ENCODE data around the gene LAMTOR2.

Gene LAMTOR2

GRCh38 chr1:156099282-156099681 is 44.7 kb downstream of the LAMTOR2 start:
- no peak for DNase-seq

- DNase-seq = no peak
Observed at GRCh38 chr1:156100205-156100995, 45.8 kb downstream of the LAMTOR2 start.

DNA sequence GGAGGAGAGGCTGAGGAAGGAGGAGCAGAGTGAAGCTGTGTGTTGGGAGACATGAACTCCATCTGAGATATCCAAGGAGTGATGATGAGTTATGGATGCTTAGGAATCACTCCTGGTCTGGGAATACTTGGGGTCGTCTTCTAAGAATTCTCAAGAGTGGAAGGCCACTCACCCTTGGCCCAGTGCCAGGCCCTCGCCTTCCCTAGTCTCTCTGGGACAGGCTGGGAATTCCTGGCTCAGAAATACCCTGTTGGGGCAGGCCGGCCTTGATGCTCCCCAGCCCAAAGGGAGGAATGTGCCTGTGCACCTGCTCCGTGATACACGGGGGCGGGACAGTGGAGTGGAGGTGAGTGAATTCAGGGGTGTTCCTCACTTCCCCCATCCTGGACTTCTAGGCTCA is 47.3 kb downstream of the LAMTOR2 start:
- DNase-seq = no peak

DNA sequence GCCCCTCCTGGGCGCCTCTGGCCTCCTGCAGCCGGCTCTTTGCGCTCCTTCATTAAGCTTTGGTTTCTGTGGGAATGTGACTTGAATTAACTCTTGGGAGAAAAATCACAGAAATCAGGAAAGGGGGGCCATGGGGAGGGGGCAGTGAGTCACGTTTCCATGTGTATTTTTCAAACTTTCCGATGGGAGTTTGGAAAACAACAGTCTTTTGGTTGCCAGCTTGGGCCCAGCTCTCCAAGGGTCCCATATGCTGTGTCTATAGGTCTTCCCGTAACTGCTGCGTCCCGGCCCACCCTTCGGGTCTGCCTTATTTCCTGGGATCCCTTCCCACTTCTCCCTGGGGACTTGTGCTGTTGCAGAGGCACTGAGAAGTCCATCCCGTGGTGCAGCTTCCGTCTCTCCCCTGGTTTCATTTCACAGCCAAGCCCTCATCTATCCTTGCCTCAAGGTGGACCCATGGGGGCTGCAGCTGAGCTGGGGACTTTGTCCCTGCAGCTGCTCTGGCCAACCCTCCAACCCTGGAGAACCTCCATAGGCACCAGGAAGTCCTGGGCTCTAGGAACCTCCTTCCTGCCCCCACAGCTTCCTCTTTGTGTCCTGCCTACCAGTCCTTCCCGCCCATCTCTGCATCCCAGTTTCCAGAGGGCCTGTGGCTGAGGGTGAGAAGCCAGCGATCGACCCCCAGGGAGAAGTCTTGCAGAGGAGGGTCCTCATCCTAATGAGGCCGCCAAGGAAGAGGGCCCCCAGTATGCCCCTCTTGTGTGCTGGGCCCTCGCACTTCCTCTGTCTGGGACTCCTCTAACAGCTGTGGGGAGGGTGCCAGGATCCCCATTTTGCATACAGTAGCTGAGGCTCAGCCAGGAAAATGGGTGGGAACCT is 48.3 kb downstream of the LAMTOR2 start:
- no peak for DNase-seq

- no peak for DNase-seq
Observed at GRCh38 chr1:156103521-156103947, 49.0 kb downstream of the LAMTOR2 start.

DNA sequence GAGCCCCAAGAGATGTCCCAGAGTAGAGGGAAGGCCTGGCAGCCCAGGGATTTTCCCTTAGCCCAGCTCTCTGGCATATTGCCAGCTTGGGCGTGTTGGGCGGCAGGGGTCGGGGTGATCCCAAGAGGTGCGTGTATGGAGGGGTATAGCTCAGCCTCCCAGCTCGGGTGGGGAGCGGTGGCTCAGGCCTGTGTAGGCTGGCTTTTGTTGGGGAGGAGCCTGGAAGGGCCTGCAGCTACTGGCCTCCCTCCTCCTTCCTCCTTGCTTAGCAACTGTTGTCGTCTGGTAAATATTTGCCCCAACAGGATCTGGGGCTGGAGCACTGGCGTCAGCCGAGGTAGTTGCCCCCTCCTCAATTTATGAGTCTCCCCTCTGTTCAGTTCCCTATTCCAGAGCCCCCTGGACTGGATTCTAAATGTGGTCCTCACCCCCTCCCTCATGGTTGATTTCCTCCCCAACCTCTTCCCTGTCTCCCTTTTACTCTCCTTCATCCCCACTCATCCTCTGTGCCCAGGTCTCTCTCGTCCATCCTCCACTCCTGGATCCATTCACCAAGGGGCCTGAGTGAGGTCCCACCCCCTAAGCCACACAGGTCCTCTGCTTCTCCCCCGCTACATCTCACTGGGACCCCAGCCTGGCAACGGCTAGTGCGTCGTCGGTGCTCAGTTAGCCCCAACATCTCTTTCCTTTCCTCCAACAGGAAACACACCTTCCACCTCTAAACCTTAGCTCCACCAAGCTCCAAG is 49.7 kb downstream of the LAMTOR2 start:
- no peak for DNase-seq

DNA sequence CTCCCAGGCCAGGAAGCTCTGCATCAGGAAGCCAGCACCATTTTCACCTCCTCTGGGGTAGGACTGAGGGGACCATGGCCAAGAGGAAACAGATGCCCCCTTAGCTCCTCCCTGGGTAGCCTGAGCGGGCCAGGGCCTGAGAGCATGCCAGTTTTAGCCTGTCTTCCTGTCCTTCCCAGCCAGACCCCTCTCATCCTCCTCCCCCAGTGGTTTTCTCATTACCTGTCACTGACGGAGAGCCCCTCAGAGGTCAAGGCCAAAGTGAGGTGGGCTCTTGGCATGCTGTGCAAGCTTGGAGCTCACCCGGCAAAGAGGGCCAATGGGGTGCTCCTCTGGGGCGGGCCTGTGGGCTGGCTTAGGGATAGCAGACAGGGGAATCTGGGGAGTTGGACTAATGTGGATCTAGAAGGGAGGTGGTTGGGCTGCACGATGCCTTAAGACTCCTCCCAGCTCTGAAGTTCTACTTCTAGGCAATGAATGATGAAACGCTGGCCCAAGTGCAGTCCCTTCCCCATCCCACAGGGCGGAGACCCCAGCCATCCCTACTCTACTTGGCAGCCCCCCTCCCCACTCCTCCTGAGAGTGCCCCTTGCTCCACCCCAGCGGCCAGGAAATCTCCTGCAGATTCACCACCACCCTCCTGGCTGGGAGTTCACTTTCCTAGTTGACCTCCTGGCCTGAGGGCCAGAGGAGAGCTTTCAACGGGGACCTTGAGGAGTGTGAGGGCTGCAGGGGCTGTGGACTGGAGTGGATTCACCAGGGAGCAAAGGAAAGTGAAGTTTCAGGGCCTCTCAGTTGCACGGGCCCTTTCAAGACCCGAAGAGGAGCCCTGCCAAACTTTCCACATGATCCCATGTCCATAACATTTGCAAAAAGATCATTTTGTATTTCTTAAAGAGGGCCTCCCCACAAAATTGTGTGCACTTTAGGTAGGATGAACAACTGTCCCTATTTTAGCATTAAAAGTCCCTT is 50.6 kb downstream of the LAMTOR2 start:
- DNase-seq = no peak

GRCh38 chr1:156106624-156107488 is 52.3 kb downstream of the LAMTOR2 start:
- DNase-seq = no peak

DNA sequence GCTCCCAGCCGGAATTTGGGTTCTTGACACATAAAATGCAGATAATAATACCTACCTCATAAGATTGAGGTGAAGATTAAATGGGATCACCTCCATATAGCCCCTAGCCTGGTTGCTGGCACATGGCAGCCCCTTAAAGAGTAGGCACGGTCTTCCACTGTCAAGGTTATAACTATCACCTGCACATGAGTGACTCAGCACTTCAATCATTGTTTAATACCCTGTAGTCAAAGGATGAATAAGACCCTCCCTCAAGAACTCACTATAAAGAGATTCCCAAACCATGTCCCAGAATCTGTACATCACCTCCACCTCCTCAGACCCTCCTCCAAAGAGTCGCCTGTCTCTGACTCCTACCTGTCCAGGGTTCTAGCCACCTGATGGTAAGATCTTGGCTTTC is 53.5 kb downstream of the LAMTOR2 start:
- no peak for DNase-seq
